Measurements from ENCODE around the gene GABRG3. TPM values are rescaled to one million over a fixed set of nuclear protein-coding genes. Genes with fewer than 3 reads are reported as not detected.

GABRG3 gene
- total RNA-seq, 1 experiment from 2014 or later, result not detected

- no peak for TF ChIP-seq SIN3A (IDR thresholded peaks at IDR 0.05; ENCODE audit: low read depth)
Measured at GRCh38 chr15:27272427-27272826, 301.4 kb downstream of the GABRG3 start (continued).

GRCh38 chr15:27273506-27273905 lies 302.5 kb downstream of the GABRG3 start:
- H3K4me1 ChIP-seq (ENCODE audit: control insufficient read depth in 1 of 2, insufficient read depth in 2 of 2, low read length in 2 of 2), result no peaks in the 10 kb centered on the region
- RAD21 ChIA-PET (ENCODE audit: low non-redundant PET in 1 of 2, low total read pairs in 2 of 2, uncharacterized antibody in 2 of 2, unreplicated experiment in 2 of 2), result no interaction called here
- no peak overlapping the region for H3K9ac ChIP-seq (ENCODE audit: low read length)
- intact Hi-C loops (cut with micrococcal nuclease), result no loop called here
- no peaks in the 10 kb centered on the region for H4K20me1 ChIP-seq (ENCODE audit: insufficient read depth)
- no peaks in the 10 kb centered on the region for H3K79me2 ChIP-seq (ENCODE audit: insufficient read depth, low read length)
- H3K27me3 ChIP-seq (ENCODE audit: insufficient read depth, low read length), result no peaks in the 10 kb centered on the region
- POLR2A ChIA-PET, result no interaction called here
- CTCF ChIA-PET, result no interaction called here
- TF ChIP-seq POLR2AphosphoS5 (IDR thresholded peaks at IDR 0.05; ENCODE audit: low read depth, low read length), result no peak
- no peak for TF ChIP-seq MAX (IDR thresholded peaks at IDR 0.05)
- no peak for TF ChIP-seq ATF3 (IDR thresholded peaks at IDR 0.05)
- TF ChIP-seq CBX3 (IDR thresholded peaks at IDR 0.05; ENCODE audit: low read depth), result no peak
- TF ChIP-seq CTCF (IDR thresholded peaks at IDR 0.05 in 2 of 3, conservative IDR thresholded peaks at IDR 0.05 in 1 of 3; ENCODE audit: borderline replicate concordance in 1 of 3, insufficient read depth in 1 of 3, low read depth in 2 of 3, low read length in 2 of 3), result no peak
- TF ChIP-seq ELF1 (IDR thresholded peaks at IDR 0.05; ENCODE audit: borderline replicate concordance, low read depth), result no peak
- no peak for TF ChIP-seq SRF (IDR thresholded peaks at IDR 0.05; ENCODE audit: low read depth)
- H3K9me3 ChIP-seq (ENCODE audit: control insufficient read depth in 1 of 2, insufficient read depth in 1 of 2, low read depth in 1 of 2, low read length in 2 of 2), result peaks cover 20 to 40% of the 10 kb centered on the region in 2 experiments; a peak in 2 of 4 replicates
- no peak for ATAC-seq
- H3K9me2 ChIP-seq (ENCODE audit: insufficient read depth), result no peaks in the 10 kb centered on the region
- no TSS peak for BruUV-seq (replicated peaks)
- no peak for DNase-seq (ENCODE audit: low read depth, low spot score)
- no peak overlapping the region for H3K27ac ChIP-seq (ENCODE audit: low read depth, low read length)
- no peak overlapping the region for H3K4me2 ChIP-seq (ENCODE audit: low read length)
- H2AFZ ChIP-seq (ENCODE audit: low read depth, low read length, poor library complexity, severe bottlenecking), result no peak overlapping the region
- no peaks in the 10 kb centered on the region for H3K36me3 ChIP-seq (ENCODE audit: control insufficient read depth in 1 of 2, insufficient read depth in 2 of 2, low read length in 2 of 2)
- no peak overlapping the region for H3K4me3 ChIP-seq (replicated peaks in 1 of 2; ENCODE audit: low read depth in 1 of 2, low read length in 2 of 2)

Measured in HCT116 (cell line).